SU-DHL-6 (cell line): ENCODE measurements around the gene CLCA4.

Experiments
- EZH2phosphoT487 ChIP-seq: fragments of 200-600 bp; sonication (generic), shearing (Covaris generic); conservative IDR thresholded peaks from 2 replicates; pipeline ENCODE4 v1.6.1; 2018; ENCODE audit warnings: mild to moderate bottlenecking, antibody characterized with exemption, low read length, moderate library complexity, mixed read lengths
- TF ChIP-seq, protein P1 (sequence below): fragments of 200-600 bp; sonication (generic); IDR thresholded peaks from one replicate; pipeline ENCODE4 v1.5.1; 2017; ENCODE audit warnings: antibody characterized with exemption, mild to moderate bottlenecking, low read length, moderate library complexity; ENCODE audit not compliant: insufficient read depth, poor library complexity, severe bottlenecking

DNA sequence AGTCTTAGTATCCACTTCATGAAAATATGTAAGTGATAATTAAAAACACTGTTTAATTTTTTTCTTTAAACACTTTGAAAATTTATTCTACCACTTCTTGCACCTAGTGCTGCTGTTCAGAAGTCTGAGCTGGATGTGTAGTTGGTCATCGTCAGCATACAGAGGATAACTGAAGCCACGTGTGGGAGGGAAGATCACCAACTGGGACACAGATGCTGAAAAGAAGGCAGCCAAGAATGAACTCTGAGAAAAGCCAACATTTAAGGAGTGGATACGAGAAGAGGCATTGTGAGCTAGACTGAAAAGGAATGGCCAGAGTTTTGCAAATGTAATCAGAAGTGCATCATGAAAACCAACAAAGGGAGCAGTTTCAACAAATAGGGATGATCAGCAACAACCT, 24.6 kb upstream of the CLCA4 start:
- TF ChIP-seq, protein P1, sequence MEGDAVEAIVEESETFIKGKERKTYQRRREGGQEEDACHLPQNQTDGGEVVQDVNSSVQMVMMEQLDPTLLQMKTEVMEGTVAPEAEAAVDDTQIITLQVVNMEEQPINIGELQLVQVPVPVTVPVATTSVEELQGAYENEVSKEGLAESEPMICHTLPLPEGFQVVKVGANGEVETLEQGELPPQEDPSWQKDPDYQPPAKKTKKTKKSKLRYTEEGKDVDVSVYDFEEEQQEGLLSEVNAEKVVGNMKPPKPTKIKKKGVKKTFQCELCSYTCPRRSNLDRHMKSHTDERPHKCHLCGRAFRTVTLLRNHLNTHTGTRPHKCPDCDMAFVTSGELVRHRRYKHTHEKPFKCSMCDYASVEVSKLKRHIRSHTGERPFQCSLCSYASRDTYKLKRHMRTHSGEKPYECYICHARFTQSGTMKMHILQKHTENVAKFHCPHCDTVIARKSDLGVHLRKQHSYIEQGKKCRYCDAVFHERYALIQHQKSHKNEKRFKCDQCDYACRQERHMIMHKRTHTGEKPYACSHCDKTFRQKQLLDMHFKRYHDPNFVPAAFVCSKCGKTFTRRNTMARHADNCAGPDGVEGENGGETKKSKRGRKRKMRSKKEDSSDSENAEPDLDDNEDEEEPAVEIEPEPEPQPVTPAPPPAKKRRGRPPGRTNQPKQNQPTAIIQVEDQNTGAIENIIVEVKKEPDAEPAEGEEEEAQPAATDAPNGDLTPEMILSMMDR, result no peak
- TF ChIP-seq EZH2phosphoT487, result no peak
